Bronchial epithelial cell (primary cell): Measurements from ENCODE around the gene GRAMD1A. TPM values are rescaled to one million over a fixed set of nuclear protein-coding genes. Genes with fewer than 3 reads are reported as not detected.

ENCODE experiments used
- DNase-seq: peaks from one replicate; pipeline ENCODE4 v3.0.0-alpha.2; 2010; ENCODE audit warnings: low read depth
- FAIRE-seq: peaks from 2 replicates; lab custom pipeline; 2011; peaks lifted over from hg19 to GRCh38; lab: Jason Lieb, UNC
- H3K27me3 ChIP-seq: 2 replicates; pipeline ENCODE4 v1.5.1; 2011; ENCODE audit warnings: low read length; ENCODE audit not compliant: control insufficient read depth, insufficient read depth
- H3K36me3 ChIP-seq: 2 replicates; pipeline ENCODE4 v1.5.1; 2011; ENCODE audit warnings: low read length; ENCODE audit not compliant: control insufficient read depth, insufficient read depth
- H3K4me3 ChIP-seq: 2 replicates; pipeline ENCODE4 v1.5.1; 2011; ENCODE audit warnings: mild to moderate bottlenecking, low read depth, low read length, control low read depth
- total RNA-seq: library from RNA; depleted of rRNA; stranded (reverse); fragments of >200 nt; gene quantifications from 2 replicates; pipeline ENCODE4 v1.2.1, GENCODE V29; 2014
- TF ChIP-seq, protein P1 (sequence below): IDR thresholded peaks from 2 replicates; pipeline ENCODE4 v1.5.1; 2011; ENCODE audit warnings: mild to moderate bottlenecking, moderate library complexity, low read length, control low read depth, inconsistent platforms; ENCODE audit not compliant: insufficient read depth, severe bottlenecking

The GRAMD1A gene
- total RNA-seq, 1 donor from 2014 or later: 7.9 TPM

GRCh38 chr19:35073516-35073915 is 73.4 kb downstream of the GRAMD1A start:
- H3K36me3 ChIP-seq: no peaks in the 10 kb centered on the region
- TF ChIP-seq, protein P1, sequence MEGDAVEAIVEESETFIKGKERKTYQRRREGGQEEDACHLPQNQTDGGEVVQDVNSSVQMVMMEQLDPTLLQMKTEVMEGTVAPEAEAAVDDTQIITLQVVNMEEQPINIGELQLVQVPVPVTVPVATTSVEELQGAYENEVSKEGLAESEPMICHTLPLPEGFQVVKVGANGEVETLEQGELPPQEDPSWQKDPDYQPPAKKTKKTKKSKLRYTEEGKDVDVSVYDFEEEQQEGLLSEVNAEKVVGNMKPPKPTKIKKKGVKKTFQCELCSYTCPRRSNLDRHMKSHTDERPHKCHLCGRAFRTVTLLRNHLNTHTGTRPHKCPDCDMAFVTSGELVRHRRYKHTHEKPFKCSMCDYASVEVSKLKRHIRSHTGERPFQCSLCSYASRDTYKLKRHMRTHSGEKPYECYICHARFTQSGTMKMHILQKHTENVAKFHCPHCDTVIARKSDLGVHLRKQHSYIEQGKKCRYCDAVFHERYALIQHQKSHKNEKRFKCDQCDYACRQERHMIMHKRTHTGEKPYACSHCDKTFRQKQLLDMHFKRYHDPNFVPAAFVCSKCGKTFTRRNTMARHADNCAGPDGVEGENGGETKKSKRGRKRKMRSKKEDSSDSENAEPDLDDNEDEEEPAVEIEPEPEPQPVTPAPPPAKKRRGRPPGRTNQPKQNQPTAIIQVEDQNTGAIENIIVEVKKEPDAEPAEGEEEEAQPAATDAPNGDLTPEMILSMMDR: no peak
- FAIRE-seq: no peak
- H3K27me3 ChIP-seq: no peaks in the 10 kb centered on the region
- no peak overlapping the region for H3K4me3 ChIP-seq
- no peak for DNase-seq

DNA sequence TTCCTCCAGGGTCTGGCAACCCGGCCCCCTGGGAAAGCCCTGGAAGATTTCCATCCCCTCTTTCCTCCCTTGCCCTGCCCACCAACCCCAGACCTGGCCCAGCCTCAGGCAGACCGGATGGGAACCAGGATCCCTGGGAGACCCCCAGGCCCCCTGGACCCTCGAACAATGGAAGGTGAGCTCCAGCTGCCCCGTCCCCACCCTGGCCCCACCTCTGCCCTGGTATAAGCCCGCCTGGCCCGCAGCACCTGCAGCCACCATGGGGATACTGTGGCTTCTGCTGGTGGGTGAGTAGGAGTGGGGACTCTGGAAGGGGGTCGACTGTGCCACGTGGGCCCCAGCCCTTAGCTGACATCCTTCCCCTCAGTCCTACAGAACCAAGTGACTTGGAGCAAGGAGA is 73.8 kb downstream of the GRAMD1A start:
- Histone ChIP-seq H3K4me3 (no peak overlapping the region), H3K27me3 (no peaks in the 10 kb centered on the region), H3K36me3 (no peaks in the 10 kb centered on the region)
- FAIRE-seq: no peak
- no peak for DNase-seq
- TF ChIP-seq, protein P1: no peak

GRCh38 chr19:35074426-35075201 is 74.5 kb downstream of the GRAMD1A start:
- DNase-seq (no peak), FAIRE-seq (no peak)
- no peaks in the 10 kb centered on the region for H3K36me3 ChIP-seq
- no peak overlapping the region for H3K4me3 ChIP-seq
- H3K27me3 ChIP-seq: no peaks in the 10 kb centered on the region
- TF ChIP-seq, protein P1: no peak

GRCh38 chr19:35075202-35076025 is 75.3 kb downstream of the GRAMD1A start:
- Histone ChIP-seq H3K36me3 (no peaks in the 10 kb centered on the region), H3K4me3 (no peak overlapping the region), H3K27me3 (no peaks in the 10 kb centered on the region)
- DNase-seq (no peak), FAIRE-seq (no peak)
- TF ChIP-seq, protein P1: no peak

GRCh38 chr19:35076026-35076370 is 75.9 kb downstream of the GRAMD1A start:
- DNase-seq: no peak
- Histone ChIP-seq H3K36me3 (no peaks in the 10 kb centered on the region), H3K4me3 (no peak overlapping the region), H3K27me3 (no peaks in the 10 kb centered on the region)
- TF ChIP-seq, protein P1: no peak
- no peak for FAIRE-seq

Other genes starting within 250 kb of the GRAMD1A start
- gene ZNF599, start 227.1 kb upstream of the GRAMD1A start, total RNA-seq: 1.9 and 2.4 TPM in 2 replicates
- 1.5 and 3.7 TPM in 2 replicates for gene ZNF30, start 73.4 kb upstream of the GRAMD1A start, total RNA-seq
- gene ZNF792, start 36.1 kb upstream of the GRAMD1A start, total RNA-seq: 1.2 and 1.8 TPM in 2 replicates
- 0.13 and 0.26 TPM in 2 replicates for gene SCN1B, start 30.1 kb downstream of the GRAMD1A start, total RNA-seq
- not detected in 2 replicates for gene HPN, start 41.4 kb downstream of the GRAMD1A start, total RNA-seq
- 309 and 548 TPM in 2 replicates for gene FXYD3, start 115.5 kb downstream of the GRAMD1A start, total RNA-seq
- not detected in 2 replicates for gene LGI4, start 134.7 kb downstream of the GRAMD1A start, total RNA-seq
- gene FXYD1, start 138.5 kb downstream of the GRAMD1A start, total RNA-seq: not detected in 2 replicates
- gene FXYD7, start 142.9 kb downstream of the GRAMD1A start, total RNA-seq: not detected in 2 replicates
- gene FXYD5, start 154.4 kb downstream of the GRAMD1A start, total RNA-seq: 11.3 and 12.4 TPM in 2 replicates
- gene FAM187B, start 228.4 kb downstream of the GRAMD1A start, total RNA-seq: not detected in 2 replicates
- 11.3 and 27.0 TPM in 2 replicates for gene LSR, start 248.7 kb downstream of the GRAMD1A start, total RNA-seq